HUES48 (cell line): ENCODE results near the gene HYI.

ENCODE experiments used
- H3K27ac ChIP-seq: one replicate; pipeline ENCODE4 v1.7.0; 2013; ENCODE audit warnings: low read depth, low read length, inconsistent platforms
- H3K27me3 ChIP-seq: 2 replicates; pipeline ENCODE4 v1.6.1; 2013; ENCODE audit warnings: mild to moderate bottlenecking, low read length; ENCODE audit not compliant: control insufficient read depth, insufficient read depth
- H3K36me3 ChIP-seq: 2 replicates; pipeline ENCODE4 v1.6.1; 2013; ENCODE audit warnings: low read length; ENCODE audit not compliant: control insufficient read depth, insufficient read depth
- H3K4me1 ChIP-seq: 2 replicates; pipeline ENCODE4 v1.6.1; 2013; ENCODE audit warnings: mild to moderate bottlenecking, low read length; ENCODE audit not compliant: control insufficient read depth, insufficient read depth
- H3K4me3 ChIP-seq: 2 replicates; pipeline ENCODE4 v1.5.1; 2013; ENCODE audit warnings: mild to moderate bottlenecking, low read depth, low read length
- H3K9ac ChIP-seq: 2 replicates; pipeline ENCODE4 v1.6.1; 2013; ENCODE audit warnings: mild to moderate bottlenecking, low read depth, low read length, moderate library complexity
- H3K9me3 ChIP-seq: 2 replicates; pipeline ENCODE4 v1.6.1; 2013; ENCODE audit warnings: low read length; ENCODE audit not compliant: control insufficient read depth, insufficient read depth

Gene HYI

GRCh38 chr1:43443197-43443946, 10.4 kb downstream of the HYI start:
- Histone ChIP-seq H3K27ac (no peak overlapping the region), H3K9ac (no peak overlapping the region), H3K9me3 (no peaks in the 10 kb centered on the region), H3K4me3 (no peak overlapping the region), H3K36me3 (peaks cover 67% of the 10 kb centered on the region), H3K27me3 (no peaks in the 10 kb centered on the region), H3K4me1 (no peaks in the 10 kb centered on the region)

- Histone ChIP-seq H3K9ac (no peak overlapping the region), H3K4me3 (no peak overlapping the region), H3K27me3 (no peaks in the 10 kb centered on the region), H3K27ac (no peak overlapping the region), H3K36me3 (peaks cover 61% of the 10 kb centered on the region), H3K9me3 (no peaks in the 10 kb centered on the region), H3K4me1 (no peaks in the 10 kb centered on the region)
Observed at GRCh38 chr1:43442756-43443155, 11.0 kb downstream of the HYI start.

DNA sequence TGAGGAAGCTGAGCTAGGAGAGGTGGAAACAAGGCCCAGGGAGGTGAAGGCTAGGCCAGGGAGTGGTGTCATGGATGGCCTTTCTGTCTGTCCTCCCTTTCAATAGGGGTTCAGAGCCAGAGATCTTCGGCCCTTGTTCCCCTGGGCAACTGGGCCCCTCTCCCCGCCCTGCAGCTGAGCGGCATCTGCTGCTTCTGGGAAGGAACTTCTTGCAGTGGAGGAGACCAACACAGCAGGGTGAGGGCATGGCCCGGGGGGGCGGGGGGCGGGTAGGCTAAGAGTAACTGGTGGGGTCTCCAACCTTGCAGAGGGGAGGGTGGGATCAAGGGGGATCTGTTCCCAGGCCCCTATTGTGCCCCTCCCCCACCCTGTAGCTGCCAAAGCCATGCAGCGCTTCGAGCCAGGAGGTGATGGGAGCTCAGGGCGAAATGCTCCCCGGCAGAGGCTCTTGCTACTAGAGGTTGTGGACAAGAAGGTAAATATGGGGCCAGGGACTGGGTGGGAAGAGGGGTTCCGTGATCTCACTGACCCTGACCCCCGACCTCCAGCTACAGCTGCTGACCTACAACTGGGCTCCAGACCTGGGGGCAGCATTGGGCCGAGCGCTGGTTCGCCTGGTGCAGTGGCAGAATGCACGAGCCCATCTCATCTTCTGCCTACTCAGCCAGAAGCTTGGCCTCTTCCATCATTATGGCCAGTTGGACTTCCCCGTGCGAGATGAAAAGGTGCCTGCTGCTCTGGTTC, 11.7 kb downstream of the HYI start:
- H3K27ac ChIP-seq = no peak overlapping the region

GRCh38 chr1:43441166-43441893, 12.4 kb downstream of the HYI start:
- Histone ChIP-seq H3K4me3 (no peak overlapping the region), H3K27ac (no peak overlapping the region), H3K27me3 (no peaks in the 10 kb centered on the region), H3K36me3 (peaks cover 47% of the 10 kb centered on the region), H3K9me3 (no peaks in the 10 kb centered on the region), H3K9ac (no peak overlapping the region), H3K4me1 (no peaks in the 10 kb centered on the region)

More for the DNA sequence above, 11.7 kb downstream of the HYI start:
- Histone ChIP-seq H3K4me1 (no peaks in the 10 kb centered on the region), H3K27me3 (no peaks in the 10 kb centered on the region), H3K4me3 (no peak overlapping the region), H3K9ac (no peak overlapping the region), H3K36me3 (peaks cover 54% of the 10 kb centered on the region), H3K9me3 (no peaks in the 10 kb centered on the region)

DNA sequence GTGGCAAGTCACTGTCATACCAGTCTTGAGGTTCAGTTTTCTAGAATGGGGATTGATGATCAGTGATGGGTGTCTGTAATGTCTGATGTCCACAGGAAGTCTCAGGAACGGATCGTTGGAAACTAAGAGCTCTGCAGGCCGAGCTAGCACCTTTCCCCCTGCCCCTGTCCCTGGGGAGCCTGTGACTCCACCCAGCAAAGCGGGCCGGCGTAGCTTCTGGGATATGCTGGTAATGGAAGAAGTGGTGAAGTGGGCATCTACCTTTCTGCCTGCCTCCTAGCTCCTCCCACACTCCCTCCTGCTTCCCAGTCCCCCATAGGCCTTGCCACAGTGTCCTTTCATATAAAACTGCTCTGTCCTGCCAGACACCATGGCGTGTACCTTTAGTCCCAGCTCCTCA, 13.4 kb downstream of the HYI start:
- no peaks in the 10 kb centered on the region for H3K9me3 ChIP-seq
- no peak overlapping the region for H3K4me3 ChIP-seq
- H3K27me3 ChIP-seq = no peaks in the 10 kb centered on the region
- H3K9ac ChIP-seq = no peak overlapping the region
- peaks cover 45% of the 10 kb centered on the region for H3K36me3 ChIP-seq
- H3K27ac ChIP-seq = no peak overlapping the region
- H3K4me1 ChIP-seq = no peaks in the 10 kb centered on the region

DNA sequence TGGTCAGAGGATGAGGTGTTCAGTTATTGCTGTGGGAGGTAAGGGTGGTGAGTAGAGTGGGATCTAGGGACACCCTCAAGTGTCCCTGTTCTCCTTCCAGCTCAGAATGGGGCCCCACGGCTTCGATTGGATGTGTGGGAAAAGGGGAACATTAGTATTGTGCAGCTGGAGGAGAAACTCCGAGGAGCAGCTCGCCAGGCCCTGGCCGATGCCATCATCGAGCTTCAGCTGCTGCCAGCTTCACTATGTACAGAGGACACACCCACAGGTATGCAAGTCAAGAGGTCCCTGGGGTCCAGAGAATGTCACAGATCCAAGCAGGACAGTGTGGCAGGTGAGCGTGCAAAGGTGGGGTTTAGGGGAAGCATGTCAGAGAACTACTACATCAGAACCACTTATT, 13.9 kb downstream of the HYI start:
- no peak overlapping the region for H3K27ac ChIP-seq
- no peak overlapping the region for H3K4me3 ChIP-seq
- no peaks in the 10 kb centered on the region for H3K9me3 ChIP-seq
- H3K9ac ChIP-seq = no peak overlapping the region
- peaks cover 51% of the 10 kb centered on the region for H3K36me3 ChIP-seq
- no peaks in the 10 kb centered on the region for H3K4me1 ChIP-seq
- no peaks in the 10 kb centered on the region for H3K27me3 ChIP-seq

- peaks cover 58% of the 10 kb centered on the region for H3K36me3 ChIP-seq
- H3K27me3 ChIP-seq = no peaks in the 10 kb centered on the region
- H3K27ac ChIP-seq = no peak overlapping the region
- H3K4me1 ChIP-seq = no peaks in the 10 kb centered on the region
- no peak overlapping the region for H3K4me3 ChIP-seq
- no peak overlapping the region for H3K9ac ChIP-seq
- H3K9me3 ChIP-seq = no peaks in the 10 kb centered on the region
Observed at GRCh38 chr1:43438953-43439581, 14.7 kb downstream of the HYI start.

- Histone ChIP-seq H3K4me1 (no peaks in the 10 kb centered on the region), H3K36me3 (peaks cover 57% of the 10 kb centered on the region), H3K27ac (no peak overlapping the region), H3K9me3 (no peaks in the 10 kb centered on the region), H3K9ac (no peak overlapping the region), H3K27me3 (no peaks in the 10 kb centered on the region), H3K4me3 (no peak overlapping the region)
Observed at GRCh38 chr1:43438576-43438952, 15.2 kb downstream of the HYI start.

DNA sequence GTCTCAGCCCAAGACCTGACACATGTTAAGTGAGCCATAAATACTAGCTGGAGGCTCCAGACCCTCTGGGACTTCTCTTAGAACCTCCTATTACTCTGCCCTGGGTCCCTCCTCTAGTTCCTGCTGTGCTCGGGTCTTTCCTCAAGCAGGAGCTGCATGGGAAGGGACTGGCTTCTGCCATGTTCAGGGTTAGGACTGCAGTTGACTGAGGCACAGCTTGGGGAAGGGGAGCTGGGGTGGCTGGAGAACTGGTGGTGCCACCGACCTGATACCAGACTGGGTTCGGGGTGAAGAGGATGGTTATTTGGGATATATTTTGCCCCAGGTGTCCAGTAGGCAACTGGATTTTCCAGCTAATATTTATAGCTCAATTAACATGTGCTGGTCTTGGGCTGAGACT, 15.7 kb downstream of the HYI start:
- H3K4me1 ChIP-seq = no peaks in the 10 kb centered on the region
- no peak overlapping the region for H3K27ac ChIP-seq
- H3K36me3 ChIP-seq = peaks cover 57% of the 10 kb centered on the region
- no peak overlapping the region for H3K9ac ChIP-seq
- no peaks in the 10 kb centered on the region for H3K27me3 ChIP-seq
- H3K9me3 ChIP-seq = no peaks in the 10 kb centered on the region
- no peak overlapping the region for H3K4me3 ChIP-seq

DNA sequence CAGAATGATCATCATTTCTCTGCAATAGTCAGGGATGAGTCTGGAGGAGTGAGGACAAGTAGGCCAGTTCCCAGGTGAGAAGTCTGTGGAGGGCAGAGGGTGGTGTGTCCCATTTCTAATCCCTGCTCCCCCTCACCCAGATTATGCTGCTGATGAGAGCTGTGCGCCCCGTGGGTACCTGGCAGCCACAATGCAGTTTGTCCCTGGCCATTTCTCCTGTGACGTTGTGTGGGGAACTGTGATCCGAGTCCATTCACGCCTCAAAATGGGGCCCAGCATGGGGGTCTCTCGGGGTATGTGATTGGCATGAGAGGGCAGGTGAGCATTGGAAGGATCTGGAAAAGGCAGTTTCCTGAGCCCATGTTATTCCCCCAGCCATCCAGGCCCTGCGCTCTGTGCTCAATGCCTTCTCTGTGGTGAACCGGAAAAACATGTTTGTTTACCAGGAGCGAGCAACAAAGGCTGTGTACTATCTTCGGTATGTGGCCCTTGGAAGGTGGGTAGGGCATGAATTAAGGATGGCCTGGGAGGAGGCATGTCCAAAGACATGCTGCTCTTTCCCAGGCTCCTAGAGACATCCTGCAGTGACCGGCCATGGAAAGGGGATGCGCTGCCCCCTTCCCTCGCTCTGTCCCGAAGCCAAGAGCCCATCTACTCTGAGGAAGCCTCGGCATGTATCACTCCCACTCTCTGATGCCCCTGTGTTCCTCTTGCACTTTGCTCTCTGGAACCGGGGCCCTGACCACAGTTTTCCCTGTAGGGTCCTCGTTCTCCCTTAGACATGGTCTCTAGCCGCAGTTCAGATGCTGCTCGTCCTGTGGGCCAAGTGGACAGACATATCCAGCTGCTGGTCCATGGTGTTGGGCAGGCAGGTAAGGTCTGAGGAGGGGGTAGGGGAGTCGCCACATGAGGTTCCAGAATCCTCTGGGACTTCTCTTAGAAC, 16.4 kb downstream of the HYI start:
- H3K4me1 ChIP-seq = no peaks in the 10 kb centered on the region
- no peak overlapping the region for H3K9ac ChIP-seq
- no peak overlapping the region for H3K4me3 ChIP-seq
- no peaks in the 10 kb centered on the region for H3K9me3 ChIP-seq
- H3K27me3 ChIP-seq = no peaks in the 10 kb centered on the region
- H3K27ac ChIP-seq = no peak overlapping the region
- peaks cover 57% of the 10 kb centered on the region for H3K36me3 ChIP-seq
